ENCODE results near the gene NAXD.

NAXD gene

GRCh38 chr13:110661256-110661655 is 45.9 kb downstream of the NAXD start:
- ChIA-PET CTCF (no interaction called here), POLR2A (ENCODE audit: low non-redundant PET) (interaction anchor here (0.6 kb wide), 1 partner anchor 254 kb away, joined by 3 read pairs; the partner anchor contains the start of gene ANKRD10)
- no peak for DNase-seq (ENCODE audit: low spot score)
- no peak overlapping the region for H3K27ac ChIP-seq
- TF ChIP-seq CTCF (conservative IDR thresholded peaks at IDR 0.05; ENCODE audit: low read depth) = no peak

GRCh38 chr13:110662091-110662490 is 46.7 kb downstream of the NAXD start:
- CTCF ChIA-PET = no interaction called here
- no peak for TF ChIP-seq CTCF (conservative IDR thresholded peaks at IDR 0.05; ENCODE audit: low read depth)
- POLR2A ChIA-PET (ENCODE audit: low non-redundant PET) = no interaction called here
- no peak overlapping the region for H3K27ac ChIP-seq
- no peak for DNase-seq (ENCODE audit: low spot score)

GRCh38 chr13:110662777-110663443 is 47.6 kb downstream of the NAXD start:
- TF ChIP-seq CTCF (conservative IDR thresholded peaks at IDR 0.05; ENCODE audit: low read depth) = no peak
- POLR2A ChIA-PET (ENCODE audit: low non-redundant PET) = no interaction called here

GRCh38 chr13:110663491-110663890 is 48.1 kb downstream of the NAXD start:
- ChIA-PET POLR2A (ENCODE audit: low non-redundant PET) (no interaction called here), CTCF (no interaction called here)
- no peak for TF ChIP-seq CTCF (conservative IDR thresholded peaks at IDR 0.05; ENCODE audit: low read depth)
- no peak overlapping the region for H3K27ac ChIP-seq
- DNase-seq (ENCODE audit: low spot score) = no peak

More at GRCh38 chr13:110662777-110663443, 47.6 kb downstream of the NAXD start:
- DNase-seq (ENCODE audit: low spot score) = no peak
- no peak overlapping the region for H3K27ac ChIP-seq
- CTCF ChIA-PET = no interaction called here

- no peak for DNase-seq (ENCODE audit: low spot score)
- no peak overlapping the region for H3K27ac ChIP-seq
- ChIA-PET CTCF (no interaction called here), POLR2A (ENCODE audit: low non-redundant PET) (no interaction called here)
- no peak for TF ChIP-seq CTCF (conservative IDR thresholded peaks at IDR 0.05; ENCODE audit: low read depth)
Observed at GRCh38 chr13:110664041-110664440, 48.7 kb downstream of the NAXD start.

- ChIA-PET CTCF (no interaction called here), POLR2A (ENCODE audit: low non-redundant PET) (no interaction called here)
- no peak for TF ChIP-seq CTCF (conservative IDR thresholded peaks at IDR 0.05; ENCODE audit: low read depth)
Observed at GRCh38 chr13:110664673-110665072, 49.3 kb downstream of the NAXD start.

More at GRCh38 chr13:110664673-110665072, 49.3 kb downstream of the NAXD start:
- H3K27ac ChIP-seq = no peak overlapping the region
- DNase-seq (ENCODE audit: low spot score) = no peak
